Raji (cell line): ENCODE results near the gene GET3.

Experiments
- POLR2A ChIP-seq: IDR thresholded peaks from 2 replicates; pipeline ENCODE4 v1.6.1; 2011; ENCODE audit warnings: low read depth, low read length, control low read depth; ENCODE audit not compliant: insufficient read depth

GET3 gene

DNA sequence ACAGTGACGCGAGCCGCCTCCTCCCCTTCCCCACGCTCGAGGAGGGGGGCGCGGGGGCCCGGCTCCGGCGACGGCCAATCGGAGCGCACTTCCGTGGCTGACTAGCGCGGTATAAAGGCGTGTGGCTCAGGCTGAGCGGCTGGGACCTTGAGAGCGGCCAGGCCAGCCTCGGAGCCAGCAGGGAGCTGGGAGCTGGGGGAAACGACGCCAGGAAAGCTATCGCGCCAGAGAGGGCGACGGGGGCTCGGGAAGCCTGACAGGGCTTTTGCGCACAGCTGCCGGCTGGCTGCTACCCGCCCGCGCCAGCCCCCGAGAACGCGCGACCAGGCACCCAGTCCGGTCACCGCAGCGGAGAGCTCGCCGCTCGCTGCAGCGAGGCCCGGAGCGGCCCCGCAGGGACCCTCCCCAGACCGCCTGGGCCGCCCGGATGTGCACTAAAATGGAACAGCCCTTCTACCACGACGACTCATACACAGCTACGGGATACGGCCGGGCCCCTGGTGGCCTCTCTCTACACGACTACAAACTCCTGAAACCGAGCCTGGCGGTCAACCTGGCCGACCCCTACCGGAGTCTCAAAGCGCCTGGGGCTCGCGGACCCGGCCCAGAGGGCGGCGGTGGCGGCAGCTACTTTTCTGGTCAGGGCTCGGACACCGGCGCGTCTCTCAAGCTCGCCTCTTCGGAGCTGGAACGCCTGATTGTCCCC is 54.2 kb downstream of the GET3 start, which contains the start of gene JUNB:
JUNB (plus strand) TSS at position 142 of the 706 bp plus-strand sequence; CDS start at position 428, 286 bp downstream.
- TF ChIP-seq POLR2A, result peak; percentile 100

- TF ChIP-seq POLR2A, result peak; percentile 76
Measured at GRCh38 chr19:12792051-12792852, 55.0 kb downstream of the GET3 start.

GRCh38 chr19:12792853-12793289 is 55.6 kb downstream of the GET3 start:
- no peak for TF ChIP-seq POLR2A

GRCh38 chr19:12793290-12794195 is 56.2 kb downstream of the GET3 start:
- TF ChIP-seq POLR2A, result peak; percentile 71

DNA sequence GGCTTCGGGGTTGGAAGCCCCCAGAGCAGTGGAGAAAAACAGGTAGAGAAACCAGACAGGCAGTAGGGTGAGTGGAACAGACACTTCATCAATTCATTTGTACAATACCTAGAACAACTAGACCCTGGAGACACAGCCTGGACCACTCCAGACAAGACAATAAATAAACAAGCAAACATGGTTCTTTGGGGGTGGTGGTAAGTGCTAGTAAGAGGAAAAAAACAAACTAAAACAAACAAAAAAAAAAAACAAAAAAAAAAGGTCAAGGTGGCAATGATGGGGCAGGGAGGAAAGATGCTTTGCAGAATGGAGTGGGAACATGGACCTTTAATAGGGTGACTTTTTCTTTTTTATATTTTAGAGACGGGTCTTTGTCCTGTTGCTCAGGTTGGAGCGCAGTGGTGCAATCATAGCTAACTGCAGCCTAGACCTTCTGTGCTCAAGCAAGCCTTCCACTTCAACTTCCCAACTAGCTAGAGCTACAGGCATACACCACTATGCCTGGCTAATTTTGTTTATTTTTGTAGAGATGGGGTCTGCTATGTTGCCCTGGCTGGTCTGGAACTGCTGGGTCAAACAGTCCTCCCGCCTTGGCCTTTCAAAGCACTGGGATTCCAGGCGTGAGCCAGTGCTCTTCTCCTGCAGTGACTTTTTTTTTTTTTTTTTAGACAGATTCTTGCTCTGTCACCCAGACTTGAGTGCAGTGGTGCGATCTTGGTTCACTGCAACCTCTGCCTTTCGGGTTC is 57.1 kb downstream of the GET3 start:
- TF ChIP-seq POLR2A, result no peak

- TF ChIP-seq POLR2A, result no peak
Measured at GRCh38 chr19:12794971-12795381, 57.7 kb downstream of the GET3 start.

DNA sequence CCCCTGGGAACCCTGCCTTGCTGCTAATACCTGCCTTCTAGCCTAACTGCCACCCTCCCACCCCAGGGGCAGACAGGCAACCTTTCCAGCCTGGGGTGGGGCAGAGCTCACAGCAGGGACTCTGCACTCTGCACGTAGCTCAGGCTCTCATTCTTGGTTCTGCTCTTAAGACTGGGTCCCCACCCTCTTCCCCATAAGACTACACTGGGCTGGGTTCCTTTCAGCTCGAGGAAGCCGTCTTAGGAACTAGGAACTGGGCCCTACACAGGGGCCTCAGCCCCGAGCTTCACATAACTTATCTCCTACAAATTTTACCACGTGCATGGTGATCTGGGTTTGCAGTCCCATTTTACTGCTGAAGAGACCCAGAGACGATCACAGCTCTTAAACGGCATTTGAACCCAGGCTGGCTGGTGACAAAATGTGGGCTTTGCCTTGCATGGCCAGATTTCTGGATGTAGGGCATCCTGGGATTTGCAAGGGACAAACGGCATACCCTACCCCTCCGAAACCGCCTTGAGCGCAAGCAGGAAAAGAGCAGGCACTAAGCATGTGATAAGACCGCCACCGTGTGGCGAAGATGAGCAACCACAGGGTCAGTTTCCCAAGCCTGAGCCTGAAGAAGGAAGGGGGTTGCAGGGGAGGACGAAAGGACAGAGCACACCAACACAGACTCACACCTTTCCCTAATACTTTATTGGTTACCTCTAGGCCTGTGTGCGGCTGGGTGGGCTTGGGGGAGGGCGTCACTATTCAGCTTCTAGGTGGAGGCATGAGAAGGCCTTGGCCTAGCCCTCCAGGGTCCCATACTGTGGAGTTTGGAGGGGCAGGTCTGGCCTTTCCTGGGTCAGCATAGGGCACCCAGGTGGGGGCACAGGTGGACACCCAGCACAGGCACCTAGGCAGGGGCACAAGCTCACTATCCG is 59.1 kb downstream of the GET3 start:
- TF ChIP-seq POLR2A, result peak; percentile 40

GRCh38 chr19:12797141-12797587 is 59.9 kb downstream of the GET3 start:
- no peak for TF ChIP-seq POLR2A
